Mononuclear cell (primary cell): ENCODE results near the gene ZFYVE16. TPM values are rescaled to one million over a fixed set of nuclear protein-coding genes. Genes with fewer than 3 reads are reported as not detected.
"Not testable (repeated sequence)": the region's sequence is repeated elsewhere in the genome, so short reads cannot be mapped to it uniquely, and the experiment has no call there.

Experiments used
- H3K27me3 ChIP-seq: 2 replicates; pipeline ENCODE4 v1.6.0; 2011; ENCODE audit warnings: low read length, control low read depth; ENCODE audit not compliant: insufficient read depth
- H3K4me1 ChIP-seq: 2 replicates; pipeline ENCODE4 v1.5.1; 2011; ENCODE audit warnings: mild to moderate bottlenecking, low read length, control low read depth; ENCODE audit not compliant: insufficient read depth
- H3K4me3 ChIP-seq: 2 replicates; pipeline ENCODE4 v1.5.1; 2011; ENCODE audit warnings: mild to moderate bottlenecking, low read length, moderate library complexity
- H3K9me3 ChIP-seq: 2 replicates; pipeline ENCODE4 v1.5.1; 2011; ENCODE audit warnings: low read depth, mild to moderate bottlenecking, control low read depth, low read length
- total RNA-seq: library from RNA; depleted of rRNA; stranded (reverse); fragments of >200 nt; gene quantifications from one replicate; pipeline ENCODE4 v1.2.3, GENCODE V29; 2012

ZFYVE16 gene
- total RNA-seq, 1 donor = 30.9 TPM

GRCh38 chr5:80442742-80443141 is 34.9 kb downstream of the ZFYVE16 start:
- Histone ChIP-seq H3K4me3 (no peak overlapping the region), H3K9me3 (no peaks in the 10 kb centered on the region), H3K4me1 (no peaks in the 10 kb centered on the region), H3K27me3 (no peaks in the 10 kb centered on the region)

GRCh38 chr5:80453366-80453765 is 45.5 kb downstream of the ZFYVE16 start:
- Histone ChIP-seq H3K27me3 (no peaks in the 10 kb centered on the region), H3K9me3 (no peaks in the 10 kb centered on the region), H3K4me1 (no peaks in the 10 kb centered on the region), H3K4me3 (no peak overlapping the region)

- no peaks in the 10 kb centered on the region for H3K27me3 ChIP-seq
- no peak overlapping the region for H3K4me3 ChIP-seq
- H3K4me1 ChIP-seq = peaks cover 19% of the 10 kb centered on the region
- H3K9me3 ChIP-seq = no peaks in the 10 kb centered on the region
Measured at GRCh38 chr5:80463269-80463668, 55.4 kb downstream of the ZFYVE16 start.

- Histone ChIP-seq H3K4me1 (peaks cover 19% of the 10 kb centered on the region), H3K27me3 (no peaks in the 10 kb centered on the region), H3K9me3 (no peaks in the 10 kb centered on the region), H3K4me3 (no peak overlapping the region)
Measured at GRCh38 chr5:80466669-80467485, 59.0 kb downstream of the ZFYVE16 start.

- Histone ChIP-seq H3K27me3 (no peaks in the 10 kb centered on the region), H3K4me3 (no peak overlapping the region), H3K4me1 (peaks cover 19% of the 10 kb centered on the region), H3K9me3 (no peaks in the 10 kb centered on the region)
Measured at GRCh38 chr5:80468131-80468530, 60.3 kb downstream of the ZFYVE16 start.

- peaks cover 15% of the 10 kb centered on the region for H3K4me1 ChIP-seq
- not testable (repeated sequence) for H3K4me3 ChIP-seq, H3K27me3 ChIP-seq
Measured at GRCh38 chr5:80470631-80471030, 62.8 kb downstream of the ZFYVE16 start.

GRCh38 chr5:80474929-80475328 is 67.1 kb downstream of the ZFYVE16 start:
- Histone ChIP-seq H3K4me1 (no peaks in the 10 kb centered on the region), H3K4me3 (no peak overlapping the region), H3K27me3 (no peaks in the 10 kb centered on the region), H3K9me3 (no peaks in the 10 kb centered on the region)

More at GRCh38 chr5:80470631-80471030, 62.8 kb downstream of the ZFYVE16 start:
- not testable (repeated sequence) for H3K9me3 ChIP-seq

GRCh38 chr5:80479713-80480112 is 71.8 kb downstream of the ZFYVE16 start:
- H3K4me3 ChIP-seq = no peak overlapping the region
- H3K9me3 ChIP-seq = peaks cover 13% of the 10 kb centered on the region
- H3K27me3 ChIP-seq = no peaks in the 10 kb centered on the region
- no peaks in the 10 kb centered on the region for H3K4me1 ChIP-seq

- H3K4me3 ChIP-seq = no peak overlapping the region
- no peaks in the 10 kb centered on the region for H3K4me1 ChIP-seq
- peaks cover 13% of the 10 kb centered on the region for H3K9me3 ChIP-seq
- no peaks in the 10 kb centered on the region for H3K27me3 ChIP-seq
Measured at GRCh38 chr5:80480354-80480753, 72.5 kb downstream of the ZFYVE16 start.

GRCh38 chr5:80481019-80481893 is 73.4 kb downstream of the ZFYVE16 start:
- no peaks in the 10 kb centered on the region for H3K4me1 ChIP-seq
- peaks cover 13% of the 10 kb centered on the region for H3K9me3 ChIP-seq
- H3K27me3 ChIP-seq = no peaks in the 10 kb centered on the region
- H3K4me3 ChIP-seq = no peak overlapping the region

GRCh38 chr5:80482578-80482977 is 74.7 kb downstream of the ZFYVE16 start:
- Histone ChIP-seq H3K9me3 (peaks cover 13% of the 10 kb centered on the region), H3K4me3 (no peak overlapping the region), H3K4me1 (peaks cover 8% of the 10 kb centered on the region), H3K27me3 (no peaks in the 10 kb centered on the region)

- peaks cover 20% of the 10 kb centered on the region for H3K4me1 ChIP-seq
- no peak overlapping the region for H3K4me3 ChIP-seq
- peaks cover 13% of the 10 kb centered on the region for H3K9me3 ChIP-seq
- no peaks in the 10 kb centered on the region for H3K27me3 ChIP-seq
Measured at GRCh38 chr5:80483636-80484232, 75.9 kb downstream of the ZFYVE16 start.

- Histone ChIP-seq H3K27me3 (no peaks in the 10 kb centered on the region), H3K4me3 (peak overlapping the region; percentile 75), H3K9me3 (peaks cover 9% of the 10 kb centered on the region), H3K4me1 (peaks cover 20% of the 10 kb centered on the region)
Measured at GRCh38 chr5:80487444-80487828, 79.6 kb downstream of the ZFYVE16 start.

- Histone ChIP-seq H3K4me1 (peaks cover 20% of the 10 kb centered on the region), H3K9me3 (peaks cover 3% of the 10 kb centered on the region), H3K27me3 (no peaks in the 10 kb centered on the region), H3K4me3 (peak within 1 kb of the TSS; percentile 75)
Measured at GRCh38 chr5:80487829-80488721, 80.2 kb downstream of the ZFYVE16 start, which contains the start of gene FAM151B. TSS of gene FAM151B (plus strand) at chr5:80488100. CDS start at chr5:80488124, 24 bp downstream.
